ENCODE data around the gene SFTPB.

The SFTPB gene

GRCh38 chr2:85648619-85649018 is 19.4 kb downstream of the SFTPB start:
- H3K36me3 Mint-ChIP-seq (ENCODE audit: low read depth), result peaks cover 73% of the 10 kb centered on the region
- no peak overlapping the region for H3K4me3 Mint-ChIP-seq
- no peaks in the 10 kb centered on the region for H3K9me3 Mint-ChIP-seq
- no peaks in the 10 kb centered on the region for H3K4me1 Mint-ChIP-seq
- TF ChIP-seq CTCF (IDR thresholded peaks at IDR 0.05; ENCODE audit: unreplicated experiment in 3 of 3), result peak; percentile 29 to 34 (median 32)
- peak overlapping the region in 1 of 3 experiments; percentile 2 for H3K27ac Mint-ChIP-seq
- H3K27me3 Mint-ChIP-seq (ENCODE audit: low read depth), result no peaks in the 10 kb centered on the region

- Mint-ChIP-seq H3K4me1 (no peaks in the 10 kb centered on the region), H3K27me3 (ENCODE audit: low read depth) (no peaks in the 10 kb centered on the region), H3K4me3 (no peak overlapping the region), H3K27ac (no peak overlapping the region), H3K36me3 (ENCODE audit: low read depth) (peaks cover 75% of the 10 kb centered on the region), H3K9me3 (no peaks in the 10 kb centered on the region)
- TF ChIP-seq CTCF (IDR thresholded peaks at IDR 0.05; ENCODE audit: unreplicated experiment in 3 of 3), result no peak
Measured at GRCh38 chr2:85647823-85648526, 20.0 kb downstream of the SFTPB start.

- Mint-ChIP-seq H3K4me1 (no peaks in the 10 kb centered on the region), H3K36me3 (ENCODE audit: low read depth) (peaks cover 79% of the 10 kb centered on the region), H3K27ac (no peak overlapping the region), H3K27me3 (ENCODE audit: low read depth) (no peaks in the 10 kb centered on the region), H3K4me3 (no peak overlapping the region), H3K9me3 (no peaks in the 10 kb centered on the region)
- TF ChIP-seq CTCF (IDR thresholded peaks at IDR 0.05; ENCODE audit: unreplicated experiment in 3 of 3), result no peak
Measured at GRCh38 chr2:85646166-85646565, 21.8 kb downstream of the SFTPB start.

- H3K36me3 Mint-ChIP-seq (ENCODE audit: low read depth), result peaks cover 87% of the 10 kb centered on the region
- TF ChIP-seq CTCF (IDR thresholded peaks at IDR 0.05; ENCODE audit: unreplicated experiment in 3 of 3), result no peak
- H3K27me3 Mint-ChIP-seq (ENCODE audit: low read depth), result no peaks in the 10 kb centered on the region
- H3K4me1 Mint-ChIP-seq, result no peaks in the 10 kb centered on the region
- H3K4me3 Mint-ChIP-seq, result no peak overlapping the region
- no peak overlapping the region for H3K27ac Mint-ChIP-seq
- no peaks in the 10 kb centered on the region for H3K9me3 Mint-ChIP-seq
Measured at GRCh38 chr2:85644909-85645308, 23.1 kb downstream of the SFTPB start.

- no peak overlapping the region for H3K4me3 Mint-ChIP-seq
- no peak for TF ChIP-seq CTCF (IDR thresholded peaks at IDR 0.05; ENCODE audit: unreplicated experiment in 3 of 3)
- no peaks in the 10 kb centered on the region for H3K4me1 Mint-ChIP-seq
- H3K36me3 Mint-ChIP-seq (ENCODE audit: low read depth), result peaks cover 76% of the 10 kb centered on the region
- H3K9me3 Mint-ChIP-seq, result no peaks in the 10 kb centered on the region
- H3K27ac Mint-ChIP-seq, result no peak overlapping the region
- no peaks in the 10 kb centered on the region for H3K27me3 Mint-ChIP-seq (ENCODE audit: low read depth)
Measured at GRCh38 chr2:85642725-85643124, 25.3 kb downstream of the SFTPB start.

- Mint-ChIP-seq H3K36me3 (ENCODE audit: low read depth) (peaks cover 72% of the 10 kb centered on the region), H3K4me1 (no peaks in the 10 kb centered on the region), H3K4me3 (no peak overlapping the region), H3K27ac (no peak overlapping the region), H3K9me3 (no peaks in the 10 kb centered on the region), H3K27me3 (ENCODE audit: low read depth) (no peaks in the 10 kb centered on the region)
- no peak for TF ChIP-seq CTCF (IDR thresholded peaks at IDR 0.05; ENCODE audit: unreplicated experiment in 3 of 3)
Measured at GRCh38 chr2:85635636-85636035, 32.4 kb downstream of the SFTPB start.

Measured in nephron (organoid).